ENCODE results near the gene UBE2U.

The UBE2U gene

GRCh38 chr1:64192290-64192689, 11.1 kb upstream of the UBE2U start:
- no peak for TF ChIP-seq NFIC (IDR thresholded peaks at IDR 0.05)
- TF ChIP-seq TAF1 (IDR thresholded peaks at IDR 0.05; ENCODE audit: low read depth) = no peak
- no peak for TF ChIP-seq YY1 (IDR thresholded peaks at IDR 0.05; ENCODE audit: low read depth)
- no peak for TF ChIP-seq TEAD4 (IDR thresholded peaks at IDR 0.05)
- no peak for TF ChIP-seq EGR1 (IDR thresholded peaks at IDR 0.05)
- no peak for TF ChIP-seq MAX (IDR thresholded peaks at IDR 0.05)
- no peak for TF ChIP-seq RAD21 (IDR thresholded peaks at IDR 0.05; ENCODE audit: low read depth)
- no peak for TF ChIP-seq REST (IDR thresholded peaks at IDR 0.05; ENCODE audit: low read depth)

- no peak for TF ChIP-seq CEBPB (IDR thresholded peaks at IDR 0.05)
- TF ChIP-seq REST (IDR thresholded peaks at IDR 0.05; ENCODE audit: low read depth) = no peak
- no peak for TF ChIP-seq NFIC (IDR thresholded peaks at IDR 0.05)
- no peak for TF ChIP-seq FOXM1 (IDR thresholded peaks at IDR 0.05; ENCODE audit: borderline replicate concordance, low read depth)
- TF ChIP-seq EP300 (IDR thresholded peaks at IDR 0.05; ENCODE audit: borderline replicate concordance) = no peak
- TF ChIP-seq TCF12 (IDR thresholded peaks at IDR 0.05; ENCODE audit: low read depth) = no peak
- TF ChIP-seq TAF1 (IDR thresholded peaks at IDR 0.05; ENCODE audit: low read depth) = no peak
Observed at GRCh38 chr1:64194168-64195080, 9.0 kb upstream of the UBE2U start.

GRCh38 chr1:64195081-64195395, 8.4 kb upstream of the UBE2U start:
- TF ChIP-seq TCF12 (IDR thresholded peaks at IDR 0.05; ENCODE audit: low read depth) = no peak
- TF ChIP-seq ZBTB7A (IDR thresholded peaks at IDR 0.05; ENCODE audit: low read depth) = no peak
- TF ChIP-seq YY1 (IDR thresholded peaks at IDR 0.05; ENCODE audit: low read depth) = no peak
- TF ChIP-seq USF1 (IDR thresholded peaks at IDR 0.05) = no peak
- no peak for TF ChIP-seq EGR1 (IDR thresholded peaks at IDR 0.05)
- no peak for TF ChIP-seq EP300 (IDR thresholded peaks at IDR 0.05; ENCODE audit: borderline replicate concordance)
- no peak for TF ChIP-seq NFIC (IDR thresholded peaks at IDR 0.05)
- TF ChIP-seq REST (IDR thresholded peaks at IDR 0.05; ENCODE audit: low read depth) = no peak
- TF ChIP-seq TEAD4 (IDR thresholded peaks at IDR 0.05) = no peak
- no peak for TF ChIP-seq FOXM1 (IDR thresholded peaks at IDR 0.05; ENCODE audit: borderline replicate concordance, low read depth)
- TF ChIP-seq RAD21 (IDR thresholded peaks at IDR 0.05; ENCODE audit: low read depth) = no peak
- no peak for TF ChIP-seq TAF1 (IDR thresholded peaks at IDR 0.05; ENCODE audit: low read depth)
- no peak for TF ChIP-seq CEBPB (IDR thresholded peaks at IDR 0.05)
- no peak for TF ChIP-seq CREB1 (IDR thresholded peaks at IDR 0.05; ENCODE audit: low read depth)
- TF ChIP-seq MAX (IDR thresholded peaks at IDR 0.05) = no peak

- no peak for TF ChIP-seq EGR1 (IDR thresholded peaks at IDR 0.05)
Observed at GRCh38 chr1:64196074-64196870, 7.2 kb upstream of the UBE2U start.

- TF ChIP-seq YY1 (IDR thresholded peaks at IDR 0.05; ENCODE audit: low read depth) (no peak), MAX (IDR thresholded peaks at IDR 0.05) (no peak), EGR1 (IDR thresholded peaks at IDR 0.05) (no peak)
Observed at GRCh38 chr1:64197076-64197475, 6.3 kb upstream of the UBE2U start.
